Astrocyte (in vitro differentiated cells and primary cell): ENCODE measurements around the gene MAP1B.

Source experiments
- CTCF ChIP-seq: IDR thresholded peaks from 2 replicates; pipeline ENCODE4 v1.5.1; 2011; ENCODE audit warnings: low read depth, mild to moderate bottlenecking, inconsistent platforms, low read length, moderate library complexity; ENCODE audit not compliant: insufficient read depth
- EZH2 ChIP-seq: IDR thresholded peaks from 2 replicates; pipeline ENCODE4 v1.6.1; 2012; ENCODE audit warnings: mild to moderate bottlenecking, low read length, inconsistent platforms; ENCODE audit not compliant: insufficient read depth

- no peak for TF ChIP-seq CTCF
- no peak for TF ChIP-seq EZH2
Measured at GRCh38 chr5:72112389-72112788, 5.1 kb downstream of the MAP1B start.
